Neural cell (in vitro differentiated cells): ENCODE measurements around the gene NFKBIL1. TPM values are rescaled to one million over a fixed set of nuclear protein-coding genes. Genes with fewer than 3 reads are reported as not detected.

ENCODE experiments used
- H2AFZ ChIP-seq: fragments of 200-600, 300-800 bp; sonication (generic), shearing (Covaris generic); 2 replicates; pipeline ENCODE4 v1.6.0; 2014; ENCODE audit warnings: low read depth, mild to moderate bottlenecking, antibody characterized with exemption, low read length, moderate library complexity
- H3F3A ChIP-seq: fragments of 200-600 bp; shearing (Covaris generic); 2 replicates; pipeline ENCODE4 v1.6.1; 2016; ENCODE audit warnings: mild to moderate bottlenecking, moderate library complexity, mixed read lengths, antibody characterized with exemption, low read length; ENCODE audit not compliant: insufficient read depth, poor library complexity, severe bottlenecking
- H3K27ac ChIP-seq: fragments of 200-600, 300-800 bp; sonication (generic), shearing (Covaris generic); 2 replicates; pipeline ENCODE4 v1.5.1; 2014; ENCODE audit warnings: mild to moderate bottlenecking, low read length, moderate library complexity
- H3K27me3 ChIP-seq: fragments of 300-800, 200-600 bp; sonication (generic), shearing (Covaris generic); 2 replicates; pipeline ENCODE4 v1.6.0; 2014; ENCODE audit warnings: mild to moderate bottlenecking, low read depth, low read length, moderate library complexity; ENCODE audit not compliant: insufficient read depth
- H3K36me3 ChIP-seq: fragments of 300-800, 200-600 bp; sonication (generic), shearing (Covaris generic); 2 replicates; pipeline ENCODE4 v1.5.1; 2014; ENCODE audit warnings: mild to moderate bottlenecking, antibody characterized with exemption, low read length, moderate library complexity; ENCODE audit not compliant: insufficient read depth
- H3K4me2 ChIP-seq: fragments of 300-800, 200-600 bp; sonication (generic), shearing (Covaris generic); 2 replicates; pipeline ENCODE4 v1.6.0; 2014; ENCODE audit warnings: mild to moderate bottlenecking, low read length
- H3K4me3 ChIP-seq: fragments of 300-800, 200-600 bp; sonication (generic), shearing (Covaris generic); 2 replicates; pipeline ENCODE4 v1.5.1; 2014; ENCODE audit warnings: mild to moderate bottlenecking, low read length, moderate library complexity
- H3K79me2 ChIP-seq: fragments of 200-600 bp; shearing (Covaris generic); replicated peaks from 2 replicates; pipeline ENCODE4 v1.6.0; 2014; ENCODE audit warnings: mild to moderate bottlenecking, low read length, moderate library complexity; ENCODE audit not compliant: insufficient read depth
- H3K9ac ChIP-seq: fragments of 300-800, 200-600 bp; sonication (generic), shearing (Covaris generic); 2 replicates; pipeline ENCODE4 v1.6.1; 2016; ENCODE audit warnings: mild to moderate bottlenecking, low read length, mixed read lengths
- H3K9me2 ChIP-seq: fragments of 200-600 bp; shearing (Covaris generic); 2 replicates; pipeline ENCODE4 v1.6.1; 2016; ENCODE audit warnings: mild to moderate bottlenecking, low read length, mixed read lengths; ENCODE audit not compliant: insufficient read depth
- H3K9me3 ChIP-seq: fragments of 200-600, 300-800 bp; sonication (generic), shearing (Covaris generic); 2 replicates; pipeline ENCODE4 v1.6.1; 2016; ENCODE audit warnings: mild to moderate bottlenecking, mixed run types, low read length, moderate library complexity, mixed read lengths
- H4K20me1 ChIP-seq: fragments of 200-600 bp; shearing (Covaris generic); 2 replicates; pipeline ENCODE4 v1.6.1; 2016; ENCODE audit warnings: mild to moderate bottlenecking, mixed run types; ENCODE audit not compliant: insufficient read depth
- CTCF ChIP-seq: fragments of 450-650 bp; IDR thresholded peaks from 2 replicates; pipeline ENCODE4 v1.5.1; 2014; ENCODE audit warnings: antibody characterized with exemption, mild to moderate bottlenecking, moderate library complexity; ENCODE audit not compliant: poor library complexity, severe bottlenecking
- EP300 ChIP-seq: fragments of 450-650 bp; conservative IDR thresholded peaks from 2 replicates; pipeline ENCODE4 v1.6.1; 2014; ENCODE audit warnings: antibody characterized with exemption, mild to moderate bottlenecking, moderate library complexity; ENCODE audit not compliant: poor library complexity, severe bottlenecking
- EZH2 ChIP-seq: fragments of 200-600, 300-800 bp; shearing (Covaris generic), sonication (generic); IDR thresholded peaks from 2 replicates; pipeline ENCODE4 v1.6.1; 2014; ENCODE audit warnings: antibody characterized with exemption, low read length, borderline replicate concordance, mild to moderate bottlenecking; ENCODE audit not compliant: insufficient read depth, poor library complexity, severe bottlenecking
- MXI1 ChIP-seq: fragments of 450-650 bp; conservative IDR thresholded peaks from 2 replicates; pipeline ENCODE4 v1.6.1; 2014; ENCODE audit warnings: antibody characterized with exemption, mild to moderate bottlenecking; ENCODE audit not compliant: poor library complexity, severe bottlenecking
- POLR2AphosphoS5 ChIP-seq: IDR thresholded peaks from 2 replicates; pipeline ENCODE4 v1.6.1; 2012
- RAD21 ChIP-seq: fragments of 450-650 bp; conservative IDR thresholded peaks from 2 replicates; pipeline ENCODE4 v1.6.1; 2014; ENCODE audit warnings: antibody characterized with exemption, mild to moderate bottlenecking, moderate library complexity
- REST ChIP-seq: IDR thresholded peaks from 2 replicates; pipeline ENCODE4 v1.6.1; 2012; ENCODE audit warnings: borderline replicate concordance
- SMC3 ChIP-seq: fragments of 450-650 bp; conservative IDR thresholded peaks from 2 replicates; pipeline ENCODE4 v1.6.1; 2014; ENCODE audit warnings: antibody characterized with exemption, mild to moderate bottlenecking, moderate library complexity; ENCODE audit not compliant: poor library complexity
- TAF1 ChIP-seq: IDR thresholded peaks from 2 replicates; pipeline ENCODE4 v1.6.1; 2012; ENCODE audit warnings: low read depth
- polyA plus RNA-seq: library from polyadenylated mRNA; depleted of rRNA; stranded (reverse); fragments of >200 nt; gene quantifications from 2 replicates; pipeline ENCODE4 v1.2.3, GENCODE V29; 2014

NFKBIL1 gene
- polyA plus RNA-seq, 1 donor from 2014 or later, result 88.7 TPM

GRCh38 chr6:31547727-31548543, 527 bp downstream of the NFKBIL1 start:
- Histone ChIP-seq H3K4me3 (peak overlapping the region; percentile 69), H3K4me2 (peak overlapping the region; percentile 99), H3K27ac (peak overlapping the region; percentile 93), H3K27me3 (no peaks in the 10 kb centered on the region), H3K36me3 (peaks cover 7% of the 10 kb centered on the region), H2AFZ (peak overlapping the region; percentile 48), H3K9me3 (no peaks in the 10 kb centered on the region), H3K9ac (peak overlapping the region; percentile 80), H3F3A (no peaks in the 10 kb centered on the region), H4K20me1 (no peaks in the 10 kb centered on the region), H3K9me2 (no peaks in the 10 kb centered on the region), H3K79me2 (peaks cover 44% of the 10 kb centered on the region)
- TF ChIP-seq TAF1 (peak; percentile 25), EZH2 (no peak)

GRCh38 chr6:31548544-31548873, 1.1 kb downstream of the NFKBIL1 start:
- Histone ChIP-seq H3K36me3 (peaks cover 7% of the 10 kb centered on the region), H3K9ac (peak overlapping the region; percentile 80), H3K27ac (peak overlapping the region; percentile 93), H3K9me3 (no peaks in the 10 kb centered on the region), H3K79me2 (peaks cover 38% of the 10 kb centered on the region), H3K9me2 (no peaks in the 10 kb centered on the region), H3K4me2 (peak overlapping the region; percentile 99), H3K4me3 (peak overlapping the region; percentile 69), H3K27me3 (no peaks in the 10 kb centered on the region), H3F3A (no peaks in the 10 kb centered on the region), H2AFZ (no peak overlapping the region), H4K20me1 (no peaks in the 10 kb centered on the region)
- TF ChIP-seq MXI1 (no peak), EZH2 (no peak), POLR2AphosphoS5 (no peak), REST (no peak), TAF1 (no peak), RAD21 (no peak), SMC3 (no peak), EP300 (no peak), CTCF (no peak)
